GM18867 (cell line): ENCODE results near the gene AP1B1.
"Not testable (repeated sequence)": the region's sequence is repeated elsewhere in the genome, so short reads cannot be mapped to it uniquely, and the experiment has no call there.

Source experiments
- ATAC-seq: cut with Tn5 transposase; IDR thresholded peaks from one replicate; pipeline ENCODE4 v1.9.1; 2021; ENCODE audit warnings: mild to moderate bottlenecking, moderate library complexity; ENCODE audit not compliant: unreplicated experiment

Gene AP1B1

GRCh38 chr22:29351891-29352290, 36.5 kb downstream of the AP1B1 start:
- no peak for ATAC-seq

- no peak for ATAC-seq
Observed at GRCh38 chr22:29351042-29351441, 37.3 kb downstream of the AP1B1 start.

GRCh38 chr22:29348956-29349355, 39.4 kb downstream of the AP1B1 start:
- no peak for ATAC-seq

- ATAC-seq, result no peak
Observed at GRCh38 chr22:29348041-29348440, 40.3 kb downstream of the AP1B1 start.

- ATAC-seq, result no peak
Observed at GRCh38 chr22:29346659-29347058, 41.7 kb downstream of the AP1B1 start.

GRCh38 chr22:29345932-29346331, 42.4 kb downstream of the AP1B1 start:
- no peak for ATAC-seq

GRCh38 chr22:29344889-29345288, 43.5 kb downstream of the AP1B1 start:
- not testable (repeated sequence) for ATAC-seq

- ATAC-seq, result no peak
Observed at GRCh38 chr22:29344137-29344536, 44.2 kb downstream of the AP1B1 start.

GRCh38 chr22:29343313-29343805, 45.0 kb downstream of the AP1B1 start:
- ATAC-seq, result no peak

GRCh38 chr22:29342577-29343312, 45.6 kb downstream of the AP1B1 start:
- ATAC-seq, result no peak

- ATAC-seq, result no peak
Observed at GRCh38 chr22:29342177-29342576, 46.2 kb downstream of the AP1B1 start.

GRCh38 chr22:29341849-29342127, 46.6 kb downstream of the AP1B1 start:
- no peak for ATAC-seq

- no peak for ATAC-seq
Observed at GRCh38 chr22:29341056-29341848, 47.1 kb downstream of the AP1B1 start.

- ATAC-seq, result no peak
Observed at GRCh38 chr22:29340566-29340965, 47.8 kb downstream of the AP1B1 start.

GRCh38 chr22:29339381-29340235, 48.8 kb downstream of the AP1B1 start:
- ATAC-seq, result no peak

GRCh38 chr22:29338398-29338797, 50.0 kb downstream of the AP1B1 start:
- no peak for ATAC-seq

- ATAC-seq, result no peak
Observed at GRCh38 chr22:29337631-29338284, 50.6 kb downstream of the AP1B1 start.

GRCh38 chr22:29336751-29337490, 51.4 kb downstream of the AP1B1 start:
- ATAC-seq, result no peak

GRCh38 chr22:29335656-29336055, 52.7 kb downstream of the AP1B1 start:
- ATAC-seq, result no peak

- ATAC-seq, result no peak
Observed at GRCh38 chr22:29334696-29335344, 53.5 kb downstream of the AP1B1 start.
